GM21423 (cell line): Measurements from ENCODE around the gene VDR.

Source experiments
- ATAC-seq: cut with Tn5 transposase; IDR thresholded peaks from one replicate; pipeline ENCODE4 v1.9.1; 2021; ENCODE audit warnings: mild to moderate bottlenecking, moderate library complexity; ENCODE audit not compliant: unreplicated experiment

VDR gene

GRCh38 chr12:47799357-47799955, 105.3 kb downstream of the VDR start:
- no peak for ATAC-seq

- ATAC-seq = no peak
Observed at GRCh38 chr12:47798382-47798948, 106.3 kb downstream of the VDR start.

GRCh38 chr12:47797441-47797840, 107.4 kb downstream of the VDR start:
- no peak for ATAC-seq

GRCh38 chr12:47795814-47796411, 108.9 kb downstream of the VDR start:
- no peak for ATAC-seq

GRCh38 chr12:47795121-47795813, 109.5 kb downstream of the VDR start:
- ATAC-seq = no peak

GRCh38 chr12:47794679-47795078, 110.1 kb downstream of the VDR start:
- no peak for ATAC-seq

- ATAC-seq = no peak
Observed at GRCh38 chr12:47793015-47793681, 111.6 kb downstream of the VDR start.

GRCh38 chr12:47791874-47792273, 112.9 kb downstream of the VDR start:
- no peak for ATAC-seq
